ENCODE results near the gene FOXD1.

GRCh38 chr5:73438645-73439470 is 9.7 kb downstream of the FOXD1 start:
- TF ChIP-seq POLR2A (IDR thresholded peaks at IDR 0.05) = no peak
- TF ChIP-seq, protein P1, sequence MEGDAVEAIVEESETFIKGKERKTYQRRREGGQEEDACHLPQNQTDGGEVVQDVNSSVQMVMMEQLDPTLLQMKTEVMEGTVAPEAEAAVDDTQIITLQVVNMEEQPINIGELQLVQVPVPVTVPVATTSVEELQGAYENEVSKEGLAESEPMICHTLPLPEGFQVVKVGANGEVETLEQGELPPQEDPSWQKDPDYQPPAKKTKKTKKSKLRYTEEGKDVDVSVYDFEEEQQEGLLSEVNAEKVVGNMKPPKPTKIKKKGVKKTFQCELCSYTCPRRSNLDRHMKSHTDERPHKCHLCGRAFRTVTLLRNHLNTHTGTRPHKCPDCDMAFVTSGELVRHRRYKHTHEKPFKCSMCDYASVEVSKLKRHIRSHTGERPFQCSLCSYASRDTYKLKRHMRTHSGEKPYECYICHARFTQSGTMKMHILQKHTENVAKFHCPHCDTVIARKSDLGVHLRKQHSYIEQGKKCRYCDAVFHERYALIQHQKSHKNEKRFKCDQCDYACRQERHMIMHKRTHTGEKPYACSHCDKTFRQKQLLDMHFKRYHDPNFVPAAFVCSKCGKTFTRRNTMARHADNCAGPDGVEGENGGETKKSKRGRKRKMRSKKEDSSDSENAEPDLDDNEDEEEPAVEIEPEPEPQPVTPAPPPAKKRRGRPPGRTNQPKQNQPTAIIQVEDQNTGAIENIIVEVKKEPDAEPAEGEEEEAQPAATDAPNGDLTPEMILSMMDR (IDR thresholded peaks at IDR 0.05) = no peak
- TF ChIP-seq POLR2AphosphoS5 (IDR thresholded peaks at IDR 0.05) = no peak
